H1 (cell line): Measurements from ENCODE around the gene MIEN1. TPM values are rescaled to one million over a fixed set of nuclear protein-coding genes. Genes with fewer than 3 reads are reported as not detected.
"Not testable (repeated sequence)": the region's sequence is repeated elsewhere in the genome, so short reads cannot be mapped to it uniquely, and the experiment has no call there.

Source experiments
- CTCF ChIA-PET: fragments of 300-600 bp; sonication (Branson Sonifier 250); formaldehyde crosslinking; loops from one replicate; lab custom pipeline; 2021; ENCODE audit not compliant: partially characterized antibody; lab: Charles Lee
- POLR2A ChIA-PET: fragments of 300-600 bp; sonication (Branson Sonifier 250); formaldehyde crosslinking; loops from one replicate; lab custom pipeline; 2021; ENCODE audit warnings: inconsistent platforms; ENCODE audit not compliant: partially characterized antibody; lab: Charles Lee
- DNase-seq, 2 experiments: peaks; one replicate each; pipeline versions ENCODE4 v3.0.0 to v3.0.0-alpha.2; 2010 to 2022; ENCODE audit warnings: low spot score in 2 of 2, low read depth in 1 of 2, mixed read lengths in 1 of 2
- FAIRE-seq: peaks from 2 replicates; lab custom pipeline; 2011; peaks lifted over from hg19 to GRCh38; lab: Jason Lieb, UNC
- H2AFZ ChIP-seq: 2 replicates; pipeline ENCODE4 v1.8.1; 2012; ENCODE audit warnings: low read length, inconsistent platforms
- H2AK5ac ChIP-seq: 2 replicates; pipeline ENCODE4 v1.6.1; 2013; ENCODE audit warnings: low read depth, low read length
- H2BK120ac ChIP-seq: replicated peaks from 2 replicates; pipeline ENCODE3; 2013; ENCODE audit warnings: low read depth, low read length, inconsistent platforms
- H2BK12ac ChIP-seq: 2 replicates; pipeline ENCODE4 v1.6.1; 2013; ENCODE audit warnings: low read depth, low read length
- H2BK15ac ChIP-seq: 2 replicates; pipeline ENCODE4 v1.6.1; 2013; ENCODE audit warnings: low read length
- H2BK20ac ChIP-seq: 2 replicates; pipeline ENCODE4 v1.6.1; 2013; ENCODE audit warnings: low read length
- H2BK5ac ChIP-seq: 2 replicates; pipeline ENCODE4 v1.6.1; 2013; ENCODE audit warnings: low read depth, low read length
- H3K14ac ChIP-seq: 2 replicates; pipeline ENCODE4 v1.6.1; 2013; ENCODE audit warnings: inconsistent platforms; ENCODE audit not compliant: insufficient read length
- H3K18ac ChIP-seq: 2 replicates; pipeline ENCODE4 v1.6.1; 2013; ENCODE audit warnings: low read length; ENCODE audit errors: extremely low read depth
- H3K23ac ChIP-seq: 2 replicates; pipeline ENCODE4 v1.6.1; 2013; ENCODE audit warnings: inconsistent platforms; ENCODE audit not compliant: insufficient read length
- H3K23me2 ChIP-seq: 2 replicates; pipeline ENCODE4 v1.6.1; 2013; ENCODE audit warnings: low read depth, low read length
- H3K27ac ChIP-seq: 2 replicates; pipeline ENCODE4 v1.6.1; 2011; ENCODE audit warnings: low read depth, low read length, inconsistent platforms
- H3K27me3 ChIP-seq, 4 experiments: replicated peaks in 1 of 4; 1 replicate in 1 of 4; 2 replicates in 3 of 4; pipeline versions ENCODE4 v1.6.1 to v1.8.1; 2011 to 2013; ENCODE audit warnings: low read length in 3 of 4, mild to moderate bottlenecking in 3 of 4, inconsistent platforms in 2 of 4, mixed read lengths in 2 of 4, moderate library complexity in 1 of 4; ENCODE audit not compliant: control insufficient read depth in 3 of 4, insufficient read depth in 3 of 4; ENCODE audit errors: extremely low read depth in 1 of 4
- H3K36me3 ChIP-seq, 4 experiments: 2 replicates each; pipeline versions ENCODE4 v1.6.1 to v1.8.1; 2011 to 2013; ENCODE audit warnings: mild to moderate bottlenecking in 4 of 4, low read length in 3 of 4, moderate library complexity in 2 of 4, control low read depth in 1 of 4, inconsistent platforms in 1 of 4; ENCODE audit not compliant: insufficient read depth in 4 of 4, control insufficient read depth in 2 of 4
- H3K4ac ChIP-seq: replicated peaks from 2 replicates; pipeline ENCODE3; 2013; ENCODE audit warnings: low read length, low read depth, mixed read lengths, inconsistent platforms; ENCODE audit not compliant: insufficient read length
- H3K4me1 ChIP-seq, 4 experiments: replicated peaks in 1 of 4; 1 replicate in 1 of 4; 2 replicates in 3 of 4; pipeline versions ENCODE4 v1.6.1 to v1.8.1; 2011 to 2013; ENCODE audit warnings: low read length in 3 of 4, inconsistent platforms in 2 of 4, mixed read lengths in 1 of 4; ENCODE audit not compliant: insufficient read depth in 4 of 4, control insufficient read depth in 3 of 4
- H3K4me2 ChIP-seq, 2 experiments: 2 replicates each; pipeline versions ENCODE4 v1.6.1 to v1.8.1; 2011 to 2013; ENCODE audit warnings: low read depth in 2 of 2, low read length in 2 of 2, control low read depth in 1 of 2, inconsistent platforms in 1 of 2, mild to moderate bottlenecking in 1 of 2; ENCODE audit not compliant: insufficient read depth in 1 of 2
- H3K4me3 ChIP-seq, 4 experiments: fragments of 200-600, 300-600 bp in 1 of 4; sonication (generic), shearing (Covaris generic), sonication (Bioruptor Twin) in 1 of 4; 2 replicates each; pipeline versions ENCODE4 v1.5.1 to v1.8.1; 2011 to 2016; ENCODE audit warnings: low read length in 4 of 4, low read depth in 3 of 4, control low read depth in 2 of 4, inconsistent platforms in 2 of 4, mild to moderate bottlenecking in 2 of 4, mixed read lengths in 1 of 4, moderate library complexity in 1 of 4; ENCODE audit not compliant: insufficient read depth in 2 of 4; ENCODE audit errors: extremely low read depth in 1 of 4
- H3K56ac ChIP-seq: replicated peaks from 2 replicates; pipeline ENCODE3; 2013; ENCODE audit warnings: low read depth, mild to moderate bottlenecking, mixed read lengths, low read length, inconsistent platforms; ENCODE audit not compliant: insufficient read length
- H3K79me1 ChIP-seq: 2 replicates; pipeline ENCODE4 v1.6.1; 2013; ENCODE audit warnings: low read depth, low read length, control low read depth
- H3K79me2 ChIP-seq, 2 experiments: 2 replicates each; pipeline versions ENCODE4 v1.6.1 to v1.8.1; 2012 to 2013; ENCODE audit warnings: low read length in 2 of 2, mild to moderate bottlenecking in 2 of 2, inconsistent platforms in 1 of 2; ENCODE audit not compliant: insufficient read depth in 2 of 2, control insufficient read depth in 1 of 2
- H3K9ac ChIP-seq, 4 experiments: replicated peaks in 1 of 4; 1 replicate in 1 of 4; 2 replicates in 3 of 4; pipeline versions ENCODE4 v1.6.1 to v1.8.1; 2011 to 2013; ENCODE audit warnings: low read depth in 3 of 4, low read length in 3 of 4, control low read depth in 2 of 4, mild to moderate bottlenecking in 2 of 4, moderate library complexity in 2 of 4, inconsistent platforms in 1 of 4; ENCODE audit errors: extremely low read depth in 1 of 4
- H3K9me3 ChIP-seq, 2 experiments: 2 replicates each; pipeline versions ENCODE4 v1.6.1 to v1.8.1; 2012 to 2013; ENCODE audit warnings: mild to moderate bottlenecking in 2 of 2, moderate library complexity in 2 of 2, control low read depth in 1 of 2, inconsistent platforms in 1 of 2, low read depth in 1 of 2, low read length in 1 of 2, mixed read lengths in 1 of 2; ENCODE audit not compliant: insufficient read depth in 2 of 2
- H4K20me1 ChIP-seq, 2 experiments: replicated peaks in 1 of 2; 2 replicates each; pipeline versions ENCODE3 to v1.8.1; 2011 to 2013; ENCODE audit warnings: inconsistent platforms in 2 of 2, low read length in 2 of 2, mild to moderate bottlenecking in 1 of 2; ENCODE audit not compliant: insufficient read depth in 2 of 2, control insufficient read depth in 1 of 2
- H4K5ac ChIP-seq: 2 replicates; pipeline ENCODE4 v1.6.1; 2013; ENCODE audit warnings: low read length, low read depth, mixed read lengths, inconsistent platforms; ENCODE audit not compliant: insufficient read length
- H4K8ac ChIP-seq: 2 replicates; pipeline ENCODE4 v1.8.0; 2013; ENCODE audit warnings: mild to moderate bottlenecking, moderate library complexity, low read length, inconsistent platforms; ENCODE audit not compliant: insufficient read depth; ENCODE audit errors: extremely low read depth
- H4K91ac ChIP-seq: replicated peaks from 2 replicates; pipeline ENCODE3; 2013; ENCODE audit warnings: low read length, mixed read lengths, inconsistent platforms; ENCODE audit not compliant: insufficient read length
- WGBS, 2 experiments: shearing (Covaris generic) in 1 of 2; methylation state at CpG; one replicate each; pipeline versions ENCODE4 v1.1.6 to v1.1.7; 2013 to 2015; ENCODE audit warnings: low lambda C conversion rate in 2 of 2, mixed read lengths in 2 of 2, inconsistent platforms in 1 of 2, low coverage in 1 of 2, missing lambda C conversion rate in 1 of 2; ENCODE audit not compliant: insufficient replicate concordance in 2 of 2, insufficient coverage in 1 of 2, insufficient read length in 1 of 2; ENCODE audit errors: extremely low coverage in 1 of 2, missing lambda C conversion rate in 1 of 2; 5-methylcytosine and 5-hydroxymethylcytosine counted together
- polyA plus RNA-seq, 7 experiments: library from polyadenylated mRNA; depleted of rRNA in 3 of 7; stranded (reverse) in 5 of 7; unstranded in 2 of 7; fragments of >200 nt in 5 of 7; fragments of 200-250 nt in 2 of 7; gene quantifications; 1 replicate in 5 of 7; 2 replicates in 1 of 7; 4 replicates in 1 of 7; pipeline versions ENCODE4 v1.2.1 to v1.2.3, GENCODE V29; 2011 to 2013; ENCODE audit warnings: missing spikeins in 2 of 7, mixed read lengths in 2 of 7
- total RNA-seq: library from RNA; stranded (reverse); fragmentation: NEBNext Ultra II Directional; extraction: Animal tissue kit (Norgen Biotek cat#: 25700); gene quantifications from 2 replicates; pipeline ENCODE4 v1.2.1, GENCODE V29; 2021

The MIEN1 gene
- total and polyA plus RNA-seq, 2 of the 8 experiments (the other 6 are each of a cell fraction or from before 2014, with no cell fraction given): 29.6 to 54.9 TPM

DNA sequence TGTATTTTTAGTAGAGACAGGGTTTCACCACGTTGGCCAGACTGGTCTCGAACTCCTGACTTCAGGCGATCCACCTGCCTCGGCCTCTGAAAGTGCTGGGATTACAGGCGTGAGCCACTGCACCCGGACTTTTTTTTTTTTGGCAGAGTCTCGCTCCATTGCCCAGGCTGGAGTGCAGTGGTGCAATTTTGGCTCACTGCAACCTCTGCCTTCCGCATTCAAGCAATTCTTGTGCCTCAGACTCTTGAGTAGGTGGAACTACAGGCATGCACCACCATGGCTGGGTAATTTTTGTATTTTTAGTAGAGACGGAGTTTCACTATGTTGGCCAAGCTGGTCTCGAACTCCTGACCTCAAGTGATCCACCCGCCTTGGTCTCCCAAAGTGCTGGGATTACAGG, 19.3 kb downstream of the MIEN1 start:
- H4K5ac ChIP-seq, H2BK5ac ChIP-seq, H2BK20ac ChIP-seq, H2AFZ ChIP-seq, H3K4ac ChIP-seq, H3K4me1 ChIP-seq, H2BK12ac ChIP-seq, H3K14ac ChIP-seq, H3K9ac ChIP-seq, H3K23me2 ChIP-seq, H3K4me3 ChIP-seq, H3K4me2 ChIP-seq, DNase-seq, H4K8ac ChIP-seq, H3K27ac ChIP-seq, H2BK120ac ChIP-seq, H3K27me3 ChIP-seq, H2AK5ac ChIP-seq, H3K9me3 ChIP-seq, H3K56ac ChIP-seq, H3K18ac ChIP-seq, FAIRE-seq, H3K79me1 ChIP-seq, H2BK15ac ChIP-seq, H4K91ac ChIP-seq, H3K23ac ChIP-seq: not testable (repeated sequence)
- Histone ChIP-seq H3K36me3 (peaks cover 41 to 87% (median 72%) of the 10 kb centered on the region in 4 experiments), H4K20me1 (peaks cover 24 to 35% of the 10 kb centered on the region in 2 experiments), H3K79me2 (peaks cover under 1 to 43% of the 10 kb centered on the region in 2 experiments; a peak in 3 of 4 replicates)
- 94% methylated on average over 11 of the region's 11 CpGs; no CpG with 5 or more reads in 1 of the 2 experiments for WGBS, 2 experiments
- ChIA-PET CTCF (interaction anchor here (1.3 to 52.4 kb wide), 5 partner anchors 9 to 77 kb away, joined by 3 to 1885 read pairs (median 6); partner anchors contain the start of genes PNMT, PPP1R1B and STARD3), POLR2A (interaction anchor here (0.9 to 4.0 kb wide), 11 partner anchors 8 to 331 kb away, joined by 3 to 19 read pairs (median 4); partner anchors contain the start of genes ERBB2, MIEN1 and PGAP3)
